Measurements from ENCODE around the gene LENEP. TPM values are rescaled to one million over a fixed set of nuclear protein-coding genes. Genes with fewer than 3 reads are reported as not detected.

LENEP gene
- total RNA-seq, 1 experiment from 2014 or later, result 1.3 TPM

- H3K36me3 ChIP-seq (ENCODE audit: low read depth), result no peaks in the 10 kb centered on the region
- H3K9me2 ChIP-seq (ENCODE audit: insufficient read depth), result no peaks in the 10 kb centered on the region
- intact Hi-C loops (cut with micrococcal nuclease; ENCODE audit: unreplicated experiment), result loop anchor here (1.0 to 5.0 kb wide), 6 partner anchors 15 to 82 kb away; partner anchors contain the start of genes PMVK and PYGO2
- H3K79me2 ChIP-seq (ENCODE audit: low read depth), result peaks cover 50% of the 10 kb centered on the region
- ChIA-PET POLR2A (ENCODE audit: unreplicated experiment) (interaction anchor here (0.5 to 0.9 kb wide), 8 partner anchors 8 to 1450 kb away, joined by 3 to 22 read pairs (median 6); partner anchors contain the start of genes FLAD1 and SHC1), CTCF (interaction anchor here (0.7 to 1.2 kb wide), 3 partner anchors 15 to 49 kb away, joined by 3 to 7 read pairs (median 4); partner anchors contain the start of gene ADAM15)
- H2AFZ ChIP-seq, result peak overlapping the region; percentile 71; the same call in 1 of the 2 replicates
- no peaks in the 10 kb centered on the region for H3K27me3 ChIP-seq (ENCODE audit: insufficient read depth, low read depth)
- no peaks in the 10 kb centered on the region; the same call in 1 of the 2 replicates for H4K20me1 ChIP-seq (ENCODE audit: insufficient read depth)
- H3K9me3 ChIP-seq (ENCODE audit: insufficient read depth, low read depth), result no peaks in the 10 kb centered on the region
- TF ChIP-seq CTCF (conservative IDR thresholded peaks at IDR 0.05) (peak; percentile 68; the same call in 1 of the 2 replicates), EZH2 (IDR thresholded peaks at IDR 0.05; ENCODE audit: low read depth) (no peak)
- TSS peak; percentile 35 for BruUV-seq (replicated peaks)
- H3K4me2 ChIP-seq, result peak overlapping the region; percentile 90
- DNase-seq, result peak; percentile 96 to 99
- peaks cover 20% of the 10 kb centered on the region for H3K4me1 ChIP-seq (replicated peaks; ENCODE audit: insufficient read depth)
- peak overlapping the region; percentile 72 for H3K27ac ChIP-seq
- H3K4me3 ChIP-seq, result peak overlapping the region; percentile 80
- H3F3A ChIP-seq (ENCODE audit: insufficient read depth, low read depth), result peaks cover 24% of the 10 kb centered on the region
These were observed 8.5 kb downstream of the LENEP start for GRCh38 chr1:155001675-155002463.

GRCh38 chr1:155002464-155003226, 9.3 kb downstream of the LENEP start, which contains the start of gene ZBTB7B:
ZBTB7B (plus strand) TSS chr1:155002802; CDS start chr1:155014661, 11,859 bp downstream.
- no peaks in the 10 kb centered on the region for H3K36me3 ChIP-seq (ENCODE audit: low read depth)
- H3K27ac ChIP-seq, result peak within 1 kb of the TSS; percentile 72
- intact Hi-C loops (cut with micrococcal nuclease; ENCODE audit: unreplicated experiment), result loop anchor here (1.0 to 5.0 kb wide), 3 partner anchors 15 to 82 kb away; partner anchors contain the start of gene PYGO2
- no peaks in the 10 kb centered on the region for H3K9me2 ChIP-seq (ENCODE audit: insufficient read depth)
- peaks cover 20% of the 10 kb centered on the region for H3K4me1 ChIP-seq (replicated peaks; ENCODE audit: insufficient read depth)
- TF ChIP-seq EZH2 (IDR thresholded peaks at IDR 0.05; ENCODE audit: low read depth) (no peak), CTCF (conservative IDR thresholded peaks at IDR 0.05) (no peak)
- CTCF ChIA-PET, result interaction anchor here (0.7 to 1.2 kb wide), 3 partner anchors 14 to 49 kb away, joined by 3 to 7 read pairs (median 4); partner anchors contain the start of gene ADAM15
- peak within 1 kb of the TSS; percentile 91 for H3K4me2 ChIP-seq
- peak within 1 kb of the TSS; percentile 100 for H3K4me3 ChIP-seq
- DNase-seq, result peak in 1 of 2 experiments; percentile 64
- peaks cover 16% of the 10 kb centered on the region for H3F3A ChIP-seq (ENCODE audit: insufficient read depth, low read depth)
- no peaks in the 10 kb centered on the region; the same call in 1 of the 2 replicates for H4K20me1 ChIP-seq (ENCODE audit: insufficient read depth)
- H3K27me3 ChIP-seq (ENCODE audit: insufficient read depth, low read depth), result no peaks in the 10 kb centered on the region
- BruUV-seq (replicated peaks), result TSS peak; percentile 53
- POLR2A ChIA-PET (ENCODE audit: unreplicated experiment), result interaction anchor here (0.5 to 0.9 kb wide), 7 partner anchors 8 to 80 kb away, joined by 3 to 22 read pairs (median 7); partner anchors contain the start of genes FLAD1 and SHC1
- H3K9me3 ChIP-seq (ENCODE audit: insufficient read depth, low read depth), result no peaks in the 10 kb centered on the region
- H2AFZ ChIP-seq, result peak within 1 kb of the TSS; percentile 77
- peaks cover 58% of the 10 kb centered on the region for H3K79me2 ChIP-seq (ENCODE audit: low read depth)
